Right lobe of liver (tissue), 6 donors: ENCODE measurements around the gene MED27. TPM values are rescaled to one million over a fixed set of nuclear protein-coding genes. Genes with fewer than 3 reads are reported as not detected.

Source experiments
- ATAC-seq, 4 donors: fragments of 200-7000 bp; cut with Tn5 transposase; one replicate each; pipeline ENCODE4 v1.9.1; 2020; ENCODE audit warnings: mild to moderate bottlenecking in 4 of 4, moderate library complexity in 4 of 4
- DNase-seq, 3 donors: peaks; one replicate each; pipeline ENCODE4 v3.0.0-alpha.2; 2020
- H3K27ac ChIP-seq, 3 donors: fragments of 200-600 bp; one replicate each; pipeline ENCODE4 v1.8.0; 2022
- H3K27me3 ChIP-seq, 2 donors: fragments of 200-600 bp; one replicate each; pipeline ENCODE4 v1.8.0; 2022
- H3K36me3 ChIP-seq, 4 donors: fragments of 200-600 bp; sonication (generic) in 1 of 4; one replicate each; pipeline versions ENCODE4 v1.5.1 to v1.8.0; 2017 to 2022; ENCODE audit warnings: control low read depth in 1 of 4
- H3K4me1 ChIP-seq, 4 donors: fragments of 200-600 bp; sonication (generic) in 1 of 4; one replicate each; pipeline versions ENCODE4 v1.5.1 to v1.8.0; 2017 to 2022; ENCODE audit warnings: control low read depth in 1 of 4
- H3K4me3 ChIP-seq, 3 donors: fragments of 200-600 bp; one replicate each; pipeline ENCODE4 v1.8.0; 2022
- H3K9me3 ChIP-seq, 4 donors: fragments of 200-600 bp; sonication (generic) in 1 of 4; one replicate each; pipeline versions ENCODE4 v1.5.1 to v1.8.0; 2017 to 2022; ENCODE audit warnings: control low read depth in 1 of 4
- POLR2A ChIP-seq: fragments of 450-650 bp; IDR thresholded peaks from one replicate; pipeline ENCODE4 v1.6.1; 2017; ENCODE audit warnings: antibody characterized with exemption, mild to moderate bottlenecking
- WGBS: methylation state at CpG from one replicate; pipeline ENCODE4 v1.1.6; 2018; ENCODE audit warnings: low coverage, low lambda C conversion rate; ENCODE audit not compliant: insufficient coverage; ENCODE audit errors: missing lambda C conversion rate; 5-methylcytosine and 5-hydroxymethylcytosine counted together
- intact Hi-C, 2 donors: fragments of 100-400 bp; cut with DNase I; formaldehyde crosslinking; loops; one replicate each; pipeline versions ENCODE4 v1.11.2 to v1.14.1; 2022
- total RNA-seq, 6 experiments: library from RNA; depleted of rRNA in 2 of 6; stranded (reverse); fragments of >200 nt in 2 of 6; fragmentation: NEBNext Ultra II Directional in 3 of 6; extraction: Animal tissue kit (Norgen Biotek cat#: 25700) in 3 of 6; gene quantifications; one replicate each; pipeline versions ENCODE4 v1.1.0 to v1.2.4, GENCODE V29; 2016 to 2023
- TF ChIP-seq, protein P1 (sequence below), 4 donors: fragments of 200-600 bp in 3 of 4; fragments of 450-650 bp in 1 of 4; IDR thresholded peaks; one replicate each; pipeline versions ENCODE4 v1.5.1 to v1.8.0; 2016 to 2022; ENCODE audit warnings: antibody characterized with exemption in 4 of 4, mild to moderate bottlenecking in 2 of 4
- donor health status: DM: no; HTN: yes; CAD: no.
- donor health status: DM: no; HTN: no; CAD: no.
- donor health status: DM: no; HTN: no; CAD: no.
- donor health status: DM: no; HTN: yes; CAD: no.
- donor health status: DM: no; HTN: yes; CAD: no.

Gene MED27
- total RNA-seq, 6 experiments from 2014 or later, result 4.6 to 7.3 (median 6.1) TPM

DNA sequence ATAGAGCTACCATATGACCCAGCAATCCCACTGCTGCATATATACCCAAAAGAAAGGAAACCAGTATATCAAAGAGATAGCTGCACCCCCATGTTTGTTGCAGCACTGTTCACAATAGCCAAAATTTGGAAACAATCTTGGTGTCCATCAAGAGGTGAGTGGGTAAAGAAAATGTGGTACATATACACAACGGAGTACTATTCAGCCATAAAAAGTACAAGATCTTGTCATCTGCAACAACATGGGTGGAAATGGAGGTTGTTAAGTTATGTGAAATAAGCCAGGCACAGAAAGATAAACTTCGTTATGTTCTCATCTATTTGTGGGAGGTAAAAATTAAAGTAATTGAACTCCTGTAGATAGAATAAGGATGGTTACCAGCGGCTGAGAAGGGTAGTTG is 145.0 kb downstream of the MED27 start:
- TF ChIP-seq, protein P1, sequence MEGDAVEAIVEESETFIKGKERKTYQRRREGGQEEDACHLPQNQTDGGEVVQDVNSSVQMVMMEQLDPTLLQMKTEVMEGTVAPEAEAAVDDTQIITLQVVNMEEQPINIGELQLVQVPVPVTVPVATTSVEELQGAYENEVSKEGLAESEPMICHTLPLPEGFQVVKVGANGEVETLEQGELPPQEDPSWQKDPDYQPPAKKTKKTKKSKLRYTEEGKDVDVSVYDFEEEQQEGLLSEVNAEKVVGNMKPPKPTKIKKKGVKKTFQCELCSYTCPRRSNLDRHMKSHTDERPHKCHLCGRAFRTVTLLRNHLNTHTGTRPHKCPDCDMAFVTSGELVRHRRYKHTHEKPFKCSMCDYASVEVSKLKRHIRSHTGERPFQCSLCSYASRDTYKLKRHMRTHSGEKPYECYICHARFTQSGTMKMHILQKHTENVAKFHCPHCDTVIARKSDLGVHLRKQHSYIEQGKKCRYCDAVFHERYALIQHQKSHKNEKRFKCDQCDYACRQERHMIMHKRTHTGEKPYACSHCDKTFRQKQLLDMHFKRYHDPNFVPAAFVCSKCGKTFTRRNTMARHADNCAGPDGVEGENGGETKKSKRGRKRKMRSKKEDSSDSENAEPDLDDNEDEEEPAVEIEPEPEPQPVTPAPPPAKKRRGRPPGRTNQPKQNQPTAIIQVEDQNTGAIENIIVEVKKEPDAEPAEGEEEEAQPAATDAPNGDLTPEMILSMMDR (IDR thresholded peaks at IDR 0.05), result no peak
- no peak for TF ChIP-seq POLR2A
- no peak for ATAC-seq
- Histone ChIP-seq H3K27ac (no peak overlapping the region), H3K4me3 (no peak overlapping the region), H3K9me3 (peaks cover 0 to 4% (median 0%) of the 10 kb centered on the region in 4 donors), H3K27me3 (no peaks in the 10 kb centered on the region), H3K36me3 (no peaks in the 10 kb centered on the region), H3K4me1 (no peaks in the 10 kb centered on the region)
- 97% methylated on average over 3 of the region's 3 CpGs for WGBS
- intact Hi-C loops, result no loop called here
- DNase-seq, result no peak

DNA sequence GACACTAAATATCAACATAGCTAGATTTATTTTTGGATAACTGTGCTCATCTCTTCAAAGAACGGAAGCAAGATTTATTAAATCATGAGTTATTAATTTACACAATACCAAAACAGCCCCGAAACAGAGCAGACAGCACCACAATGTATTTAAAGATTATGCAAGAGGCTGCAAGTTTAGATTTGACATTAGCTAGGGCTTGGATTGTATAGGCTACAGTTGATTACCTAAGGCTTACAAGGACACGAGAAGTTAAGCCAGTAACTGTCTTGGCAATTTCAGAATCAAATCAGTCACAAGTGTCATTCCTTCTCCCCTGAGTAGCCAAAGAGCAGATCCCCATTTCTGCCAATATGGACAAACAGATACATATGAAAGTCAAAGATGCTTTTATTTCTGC is 152.6 kb downstream of the MED27 start:
- WGBS, result 74% methylated on average over 3 of the region's 3 CpGs
- intact Hi-C loops, result no loop called here
- H3K36me3 ChIP-seq, result no peaks in the 10 kb centered on the region
- H3K9me3 ChIP-seq, result no peaks in the 10 kb centered on the region
- no peak for TF ChIP-seq POLR2A
- TF ChIP-seq, protein P1 (IDR thresholded peaks at IDR 0.05), result no peak
- H3K27me3 ChIP-seq, result no peaks in the 10 kb centered on the region
- H3K4me1 ChIP-seq, result no peaks in the 10 kb centered on the region
- ATAC-seq (no peak), DNase-seq (no peak)
- H3K4me3 ChIP-seq, result no peak overlapping the region
- H3K27ac ChIP-seq, result no peak overlapping the region

DNA sequence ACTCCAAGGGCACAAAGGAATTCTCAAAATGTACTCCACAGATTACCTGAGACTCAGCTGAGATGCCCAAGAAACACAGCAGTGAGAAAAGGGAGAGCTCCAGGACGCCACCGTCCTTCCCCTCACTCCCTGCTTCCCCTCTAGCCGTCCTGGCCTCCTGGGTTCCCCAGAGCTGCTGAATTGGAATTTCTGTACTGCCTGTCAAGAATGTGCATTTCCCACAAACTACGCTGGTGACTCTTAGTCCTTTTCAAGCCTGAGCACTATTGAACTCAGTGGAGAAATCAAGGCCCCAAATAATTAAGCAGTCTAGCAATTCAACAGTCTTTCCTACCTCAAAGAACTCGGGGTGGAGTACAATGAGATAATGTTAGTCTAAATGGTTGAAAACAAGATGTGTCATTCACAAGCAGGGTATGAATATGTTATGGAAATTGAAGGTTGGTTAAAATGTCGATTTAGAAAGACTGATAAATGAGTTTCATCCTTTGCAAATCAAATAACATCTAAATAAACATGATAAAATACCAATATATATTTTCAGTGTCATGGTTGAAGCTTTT is 153.2 kb downstream of the MED27 start:
- TF ChIP-seq, protein P1 (IDR thresholded peaks at IDR 0.05), result no peak
- no peak for TF ChIP-seq POLR2A
- DNase-seq (no peak), ATAC-seq (no peak)
- no peaks in the 10 kb centered on the region for H3K36me3 ChIP-seq
- no peak overlapping the region for H3K27ac ChIP-seq
- 96% methylated on average over 6 of the region's 6 CpGs for WGBS
- no peaks in the 10 kb centered on the region for H3K4me1 ChIP-seq
- no peaks in the 10 kb centered on the region for H3K9me3 ChIP-seq
- H3K27me3 ChIP-seq, result no peaks in the 10 kb centered on the region
- intact Hi-C loops, result no loop called here
- H3K4me3 ChIP-seq, result no peak overlapping the region

- TF ChIP-seq POLR2A, result no peak
- TF ChIP-seq, protein P1 (IDR thresholded peaks at IDR 0.05), result no peak
- H3K4me1 ChIP-seq, result no peaks in the 10 kb centered on the region
- intact Hi-C loops, result no loop called here
- no peaks in the 10 kb centered on the region for H3K27me3 ChIP-seq
- H3K36me3 ChIP-seq, result no peaks in the 10 kb centered on the region
- DNase-seq (no peak), ATAC-seq (no peak)
- H3K4me3 ChIP-seq, result no peak overlapping the region
- 86% methylated on average over 1 of the region's 6 CpGs for WGBS
- no peak overlapping the region for H3K27ac ChIP-seq
- H3K9me3 ChIP-seq, result no peaks in the 10 kb centered on the region
Measured at GRCh38 chr9:131925677-131926177, 153.9 kb downstream of the MED27 start.
